ENCODE results near the gene DDB1.

- TF ChIP-seq NFYB (CRISPR knock-in tag; IDR thresholded peaks at IDR 0.05) (peak; percentile 65), CTCF (CRISPR knock-in tag; IDR thresholded peaks at IDR 0.05) (peak; percentile 4; the same call in 1 of the 2 replicates), POLR2AphosphoS2 (IDR thresholded peaks at IDR 0.05; ENCODE audit: low read depth, low read length) (no peak), ZNF780A (CRISPR knock-in tag; IDR thresholded peaks at IDR 0.05) (peak; percentile 77; the same call in 1 of the 2 replicates), GZF1 (CRISPR knock-in tag; IDR thresholded peaks at IDR 0.05) (peak; percentile 77; the same call in 1 of the 2 replicates)
- TF ChIP-seq, protein P1, sequence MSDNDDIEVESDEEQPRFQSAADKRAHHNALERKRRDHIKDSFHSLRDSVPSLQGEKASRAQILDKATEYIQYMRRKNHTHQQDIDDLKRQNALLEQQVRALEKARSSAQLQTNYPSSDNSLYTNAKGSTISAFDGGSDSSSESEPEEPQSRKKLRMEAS (IDR thresholded peaks at IDR 0.05): peak; percentile 89
- TF ChIP-seq, protein P2, sequence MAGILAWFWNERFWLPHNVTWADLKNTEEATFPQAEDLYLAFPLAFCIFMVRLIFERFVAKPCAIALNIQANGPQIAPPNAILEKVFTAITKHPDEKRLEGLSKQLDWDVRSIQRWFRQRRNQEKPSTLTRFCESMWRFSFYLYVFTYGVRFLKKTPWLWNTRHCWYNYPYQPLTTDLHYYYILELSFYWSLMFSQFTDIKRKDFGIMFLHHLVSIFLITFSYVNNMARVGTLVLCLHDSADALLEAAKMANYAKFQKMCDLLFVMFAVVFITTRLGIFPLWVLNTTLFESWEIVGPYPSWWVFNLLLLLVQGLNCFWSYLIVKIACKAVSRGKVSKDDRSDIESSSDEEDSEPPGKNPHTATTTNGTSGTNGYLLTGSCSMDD (CRISPR knock-in tag; IDR thresholded peaks at IDR 0.05): no peak
- TF ChIP-seq, protein P3, sequence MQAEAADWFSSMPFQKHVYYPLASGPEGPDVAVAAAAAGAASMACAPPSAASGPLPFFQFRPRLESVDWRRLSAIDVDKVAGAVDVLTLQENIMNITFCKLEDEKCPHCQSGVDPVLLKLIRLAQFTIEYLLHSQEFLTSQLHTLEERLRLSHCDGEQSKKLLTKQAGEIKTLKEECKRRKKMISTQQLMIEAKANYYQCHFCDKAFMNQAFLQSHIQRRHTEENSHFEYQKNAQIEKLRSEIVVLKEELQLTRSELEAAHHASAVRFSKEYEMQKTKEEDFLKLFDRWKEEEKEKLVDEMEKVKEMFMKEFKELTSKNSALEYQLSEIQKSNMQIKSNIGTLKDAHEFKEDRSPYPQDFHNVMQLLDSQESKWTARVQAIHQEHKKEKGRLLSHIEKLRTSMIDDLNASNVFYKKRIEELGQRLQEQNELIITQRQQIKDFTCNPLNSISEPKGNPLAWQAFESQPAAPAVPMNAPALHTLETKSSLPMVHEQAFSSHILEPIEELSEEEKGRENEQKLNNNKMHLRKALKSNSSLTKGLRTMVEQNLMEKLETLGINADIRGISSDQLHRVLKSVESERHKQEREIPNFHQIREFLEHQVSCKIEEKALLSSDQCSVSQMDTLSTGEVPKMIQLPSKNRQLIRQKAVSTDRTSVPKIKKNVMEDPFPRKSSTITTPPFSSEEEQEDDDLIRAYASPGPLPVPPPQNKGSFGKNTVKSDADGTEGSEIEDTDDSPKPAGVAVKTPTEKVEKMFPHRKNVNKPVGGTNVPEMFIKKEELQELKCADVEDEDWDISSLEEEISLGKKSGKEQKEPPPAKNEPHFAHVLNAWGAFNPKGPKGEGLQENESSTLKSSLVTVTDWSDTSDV (CRISPR knock-in tag; IDR thresholded peaks at IDR 0.05): peak; percentile 81; the same call in 1 of the 2 replicates
Measured at GRCh38 chr11:61332797-61333549, at the start of gene DDB1, which contains the start of gene TKFC.
